Fibroblast of pulmonary artery (primary cell): ENCODE measurements around the gene EFEMP2.

Experiments used
- DNase-seq: peaks from one replicate; pipeline ENCODE4 v3.0.0-alpha.2; 2010; ENCODE audit warnings: low read depth
- H3K4me3 ChIP-seq: replicated peaks from 2 replicates; pipeline ENCODE4 v1.5.1; 2011; ENCODE audit warnings: low read depth, mild to moderate bottlenecking, control low read depth, low read length, moderate library complexity
- CTCF ChIP-seq: IDR thresholded peaks from 2 replicates; pipeline ENCODE4 v1.5.1; 2011; ENCODE audit warnings: mild to moderate bottlenecking, control low read depth, low read length, inconsistent platforms; ENCODE audit errors: missing control alignments

Gene EFEMP2

DNA sequence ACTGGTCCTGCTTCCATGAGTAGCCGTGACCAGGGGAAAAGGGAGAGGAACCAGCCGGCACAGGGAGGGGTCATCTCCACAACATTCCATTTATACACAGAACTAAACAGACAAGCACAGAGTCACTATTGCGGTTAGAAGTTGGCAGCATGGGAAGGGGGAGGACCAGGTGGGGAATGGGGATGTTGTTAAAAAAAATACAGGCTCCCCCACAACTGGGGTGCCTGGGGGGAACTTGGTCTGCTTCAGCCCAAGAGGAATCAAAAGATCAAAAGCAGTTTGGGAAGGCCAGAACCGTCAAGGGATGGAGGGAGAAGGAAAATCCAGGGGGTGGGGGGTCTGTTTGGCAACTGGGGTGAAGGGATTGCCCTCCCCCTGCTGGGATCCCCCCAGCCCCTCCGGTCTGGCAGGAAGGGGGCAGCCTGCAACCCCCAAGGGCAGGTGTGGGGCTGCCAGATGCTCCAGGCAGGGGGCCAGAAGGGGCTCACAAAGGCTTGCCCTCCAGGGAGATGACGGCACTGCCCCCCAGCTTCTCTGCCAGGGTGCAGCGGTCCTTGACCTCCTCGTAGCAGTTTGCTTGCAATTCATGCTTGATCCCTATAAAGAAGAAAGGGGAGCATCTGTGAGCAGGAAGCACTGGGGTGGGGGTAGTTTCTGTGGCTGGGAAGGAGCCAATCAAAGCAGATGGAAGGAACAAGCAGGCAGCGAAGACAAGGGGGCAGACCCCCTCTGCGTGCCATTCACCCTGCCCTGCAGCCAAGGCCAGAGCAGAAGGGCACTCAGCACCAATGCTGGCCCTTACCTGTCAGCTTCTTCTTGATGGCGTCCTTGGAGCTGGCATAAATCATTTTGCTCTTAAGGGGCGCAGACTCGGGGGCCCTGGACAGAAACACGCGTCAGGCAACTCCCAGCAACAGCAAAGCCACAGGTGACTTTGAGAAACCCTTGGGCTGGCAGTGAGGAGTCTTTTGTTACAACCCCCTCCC is 17.5 kb downstream of the EFEMP2 start:
- DNase-seq = no peak
- no peak for TF ChIP-seq CTCF
- peak overlapping the region; percentile 96 for H3K4me3 ChIP-seq

DNA sequence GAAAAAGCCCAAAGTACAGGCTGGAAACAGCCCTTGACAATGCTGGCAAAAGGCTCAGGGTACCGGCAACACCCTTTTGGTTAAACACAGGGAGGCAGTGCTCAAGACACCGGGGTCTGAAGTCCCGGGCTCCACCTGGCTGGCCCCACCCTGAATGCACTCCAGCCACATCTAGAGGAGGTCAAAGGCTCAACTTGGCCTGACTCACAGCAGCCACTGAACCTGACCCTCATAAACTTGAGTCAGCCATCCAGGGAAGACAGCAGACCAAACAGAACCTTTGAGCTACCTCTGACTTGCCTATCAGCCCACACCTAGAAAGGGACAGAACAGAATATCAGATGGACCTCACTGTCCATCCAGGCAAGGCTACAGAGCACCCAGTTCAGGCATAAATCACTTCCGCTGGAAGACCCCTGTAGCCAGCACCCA is 18.4 kb downstream of the EFEMP2 start:
- TF ChIP-seq CTCF = no peak
- no peak for DNase-seq
- no peak overlapping the region for H3K4me3 ChIP-seq

- TF ChIP-seq CTCF = peak; percentile 6
- no peak for DNase-seq
Measured at GRCh38 chr11:65853246-65853979, 19.2 kb downstream of the EFEMP2 start.

GRCh38 chr11:65852508-65853245 is 19.9 kb downstream of the EFEMP2 start:
- no peak for TF ChIP-seq CTCF
- H3K4me3 ChIP-seq = no peak overlapping the region
- no peak for DNase-seq

More at GRCh38 chr11:65853246-65853979, 19.2 kb downstream of the EFEMP2 start:
- no peak overlapping the region for H3K4me3 ChIP-seq

DNA sequence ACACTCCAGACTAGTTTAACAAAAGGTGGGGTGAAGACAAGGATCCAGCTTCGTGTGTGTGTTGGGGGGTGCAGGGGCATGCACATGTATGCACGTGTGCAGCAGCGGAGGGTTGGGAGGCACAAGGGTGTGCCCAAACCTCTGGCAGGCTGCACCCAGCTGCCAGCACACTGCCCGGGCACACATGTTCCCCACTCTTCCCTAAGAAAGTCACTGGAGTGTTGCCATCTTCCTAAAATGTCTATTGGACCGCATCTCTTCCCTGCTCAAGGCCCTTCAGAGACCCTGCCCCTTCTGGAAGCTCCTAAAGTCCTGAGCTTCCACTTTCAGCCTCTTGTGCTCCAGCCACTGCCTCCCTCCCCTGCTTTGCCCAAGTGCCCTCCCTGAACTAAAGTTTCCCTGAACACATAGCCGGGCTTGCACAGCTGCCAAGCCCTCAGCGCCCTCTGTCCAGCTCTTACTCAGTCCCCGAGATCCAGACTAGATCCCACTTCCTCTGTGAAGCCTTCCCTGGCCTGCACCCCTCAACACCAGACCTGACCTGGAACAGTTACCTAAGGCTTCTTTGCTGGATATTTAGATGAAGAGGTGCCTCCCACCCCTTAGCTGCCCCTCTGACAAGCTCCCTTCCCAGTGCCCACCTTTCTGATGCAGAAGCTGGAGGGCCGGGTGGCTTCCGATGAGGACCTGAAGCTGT is 20.6 kb downstream of the EFEMP2 start:
- no peak for DNase-seq
- no peak for TF ChIP-seq CTCF
- no peak overlapping the region for H3K4me3 ChIP-seq

DNA sequence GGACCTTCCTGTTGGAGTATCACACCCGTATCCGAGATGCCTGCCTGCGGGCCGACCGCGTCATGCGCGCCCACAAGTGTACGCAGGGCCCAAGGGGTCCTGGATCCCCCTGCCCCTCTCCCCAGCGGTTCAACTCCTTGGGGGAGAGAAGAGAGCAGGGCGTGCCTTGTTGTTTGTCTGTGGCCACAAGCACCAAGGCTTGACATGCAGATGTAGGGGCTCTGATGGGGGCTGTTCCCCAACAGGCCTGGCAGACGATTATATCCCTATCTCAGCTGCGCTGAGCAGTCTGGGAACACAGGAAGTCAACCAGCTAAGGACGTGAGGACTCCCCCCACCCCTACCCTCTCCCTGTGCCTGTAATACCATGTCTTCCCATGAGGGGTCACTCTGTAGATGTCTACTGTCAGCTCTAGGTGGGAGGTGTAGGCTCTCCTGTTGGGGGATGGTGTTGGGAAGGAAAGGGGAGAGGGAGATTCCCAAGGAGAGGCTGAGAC is 21.5 kb downstream of the EFEMP2 start:
- H3K4me3 ChIP-seq = no peak overlapping the region
- DNase-seq = no peak
- TF ChIP-seq CTCF = peak; percentile 57
